Right lobe of liver (tissue), 5 donors: ENCODE measurements around the gene MRPS7. TPM values are rescaled to one million over a fixed set of nuclear protein-coding genes. Genes with fewer than 3 reads are reported as not detected.

Experiments
- total RNA-seq, 6 experiments: library from RNA; depleted of rRNA in 2 of 6; stranded (reverse); fragments of >200 nt in 2 of 6; fragmentation: NEBNext Ultra II Directional in 3 of 6; extraction: Animal tissue kit (Norgen Biotek cat#: 25700) in 3 of 6; gene quantifications; one replicate each; pipeline versions ENCODE4 v1.1.0 to v1.2.4, GENCODE V29; 2016 to 2023
- donor health status: DM: no; HTN: no; CAD: no.
- donor health status: DM: no; HTN: no; CAD: no.
- donor health status: DM: no; HTN: yes; CAD: no.
- donor health status: DM: no; HTN: yes; CAD: no.

The MRPS7 gene
- total RNA-seq, 6 experiments from 2014 or later: 29.6 to 37.2 (median 33.7) TPM

Other genes starting within 250 kb of the MRPS7 start
- 100 to 1,000 TPM in 1 of 6 experiments, 10 to 100 TPM in 5; 23.7 to 112 (median 28.1) TPM for gene MRPL58, start 249.2 kb upstream of the MRPS7 start, total RNA-seq
- 100 to 1,000 TPM; 145 to 262 (median 179) TPM for gene ATP5PD, start 214.9 kb upstream of the MRPS7 start, total RNA-seq
- 10 to 100 TPM in 1 of 6 experiments, 1 to 10 TPM in 5; 7.2 to 10.3 (median 8.1) TPM for gene KCTD2, start 214.7 kb upstream of the MRPS7 start, total RNA-seq
- 1 to 10 TPM; 1.2 to 3.7 (median 1.7) TPM for gene SLC16A5, start 173.9 kb upstream of the MRPS7 start, total RNA-seq
- 1 to 10 TPM; 4.7 to 6.3 (median 5.3) TPM for gene ARMC7, start 151.9 kb upstream of the MRPS7 start, total RNA-seq
- 10 to 100 TPM; 10.5 to 35.1 (median 12.6) TPM for gene NT5C, start 130.1 kb upstream of the MRPS7 start, total RNA-seq
- gene JPT1, start 107.4 kb upstream of the MRPS7 start, total RNA-seq: 10 to 100 TPM; 16.7 to 57.8 (median 29.5) TPM
- 100 to 1,000 TPM in 3 of 6 experiments, 10 to 100 TPM in 3; 23.6 to 120 (median 108) TPM for gene SUMO2, start 78.9 kb upstream of the MRPS7 start, total RNA-seq
- 10 to 100 TPM; 15.3 to 32.8 (median 25.9) TPM for gene NUP85, start 56.2 kb upstream of the MRPS7 start, total RNA-seq
- 10 to 100 TPM; 12.4 to 18.9 (median 15.8) TPM for gene GGA3, start 273 bp upstream of the MRPS7 start, total RNA-seq
- 10 to 100 TPM in 2 of 6 experiments, 1 to 10 TPM in 4; 7.3 to 21.9 (median 8.2) TPM for gene MIF4GD, start 9.4 kb downstream of the MRPS7 start, total RNA-seq
- gene SLC25A19, start 27.6 kb downstream of the MRPS7 start, total RNA-seq: 10 to 100 TPM in 2 of 6 experiments, 1 to 10 TPM in 4; 3.8 to 13.4 (median 7.3) TPM
- 10 to 100 TPM; 42.4 to 70.5 (median 53.8) TPM for gene GRB2, start 143.8 kb downstream of the MRPS7 start, total RNA-seq
- 10 to 100 TPM; 24.2 to 47.1 (median 29.6) TPM for gene TMEM94, start 194.8 kb downstream of the MRPS7 start, total RNA-seq